Mammary epithelial cell (primary cell): Measurements from ENCODE around the gene GKN1.

Source experiments
- CTCF ChIP-seq, 2 donors: IDR thresholded peaks in 1 of 2; conservative IDR thresholded peaks in 1 of 2; 2 replicates each; pipeline ENCODE4 v1.5.1; 2011 to 2012; ENCODE audit warnings: inconsistent platforms in 2 of 2, low read length in 2 of 2, mild to moderate bottlenecking in 2 of 2, control low read depth in 1 of 2, low read depth in 1 of 2; ENCODE audit not compliant: insufficient read depth in 1 of 2; ENCODE audit errors: extremely low read depth in 1 of 2
- EZH2 ChIP-seq: IDR thresholded peaks from 2 replicates; pipeline ENCODE4 v1.6.1; 2012; ENCODE audit warnings: low read length, inconsistent platforms, borderline replicate concordance

- TF ChIP-seq CTCF (conservative IDR thresholded peaks at IDR 0.05 in 1 of 2, IDR thresholded peaks at IDR 0.05 in 1 of 2; ENCODE audit: extremely low read depth in 1 of 2, insufficient read depth in 1 of 2, low read depth in 1 of 2, low read length in 2 of 2) (no peak), EZH2 (no peak)
Measured at GRCh38 chr2:69001879-69002278, 27.4 kb downstream of the GKN1 start.
